ENCODE results near the gene VGLL4. TPM values are rescaled to one million over a fixed set of nuclear protein-coding genes. Genes with fewer than 3 reads are reported as not detected.
A peak's percentile ranks its signal among the peaks of the same experiment; 100 is the strongest.

VGLL4 gene
- total RNA-seq, 1 donor from 2014 or later = 99.4 TPM

DNA sequence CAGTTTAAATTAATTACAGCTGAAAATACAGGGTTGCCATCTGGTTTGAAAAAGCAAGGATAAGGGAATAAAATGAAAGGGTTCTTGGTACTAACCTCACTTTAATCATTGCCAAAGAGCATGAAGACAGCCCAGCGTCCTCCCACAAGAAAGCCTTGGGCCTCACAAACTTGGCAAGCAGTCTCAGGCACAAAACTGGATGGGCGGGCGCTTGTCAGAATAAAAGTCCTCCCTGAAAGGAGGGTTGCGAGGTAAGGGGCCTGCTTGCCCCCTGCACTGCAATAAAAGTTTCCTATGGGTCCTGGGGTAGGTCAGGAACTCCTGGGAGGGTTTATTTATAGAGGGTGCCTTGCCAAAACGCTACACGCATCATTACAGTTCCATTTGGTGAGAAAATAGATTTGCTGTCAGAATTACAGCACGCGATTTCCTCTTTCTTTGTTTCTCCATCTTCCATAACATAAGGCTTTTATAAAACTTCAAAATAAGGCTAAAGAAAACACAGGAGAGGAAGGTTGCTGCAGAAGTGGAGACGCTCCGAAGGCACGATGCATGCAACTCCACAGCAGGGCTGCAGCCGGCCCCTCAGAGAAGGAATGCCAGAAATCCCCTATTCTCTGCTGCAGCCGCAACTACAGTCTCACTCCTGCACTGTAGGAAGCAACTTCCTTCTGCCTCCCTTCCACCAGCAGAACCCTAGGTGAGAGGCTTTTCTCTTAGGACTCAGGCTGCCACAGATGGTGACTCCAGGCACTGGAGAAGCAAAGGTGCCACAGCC, 61.3 kb downstream of the VGLL4 start:
- intact Hi-C loops (cut with DNase I) = no loop called here
- H3K27ac ChIP-seq = peak overlapping the region; percentile 72
- peak overlapping the region; percentile 30 to 43 for H3K4me3 ChIP-seq
- no peaks in the 10 kb centered on the region for H3K36me3 ChIP-seq
- DNase-seq (ENCODE audit: extremely low spot score in 2 of 2) = peak in 1 of 2 donors; percentile 88
- peak in 1 of 2 donors; percentile 33 for TF ChIP-seq POLR2AphosphoS5 (IDR thresholded peaks at IDR 0.05; ENCODE audit: insufficient read depth in 1 of 2, low read depth in 1 of 2)
- TF ChIP-seq, protein P1, sequence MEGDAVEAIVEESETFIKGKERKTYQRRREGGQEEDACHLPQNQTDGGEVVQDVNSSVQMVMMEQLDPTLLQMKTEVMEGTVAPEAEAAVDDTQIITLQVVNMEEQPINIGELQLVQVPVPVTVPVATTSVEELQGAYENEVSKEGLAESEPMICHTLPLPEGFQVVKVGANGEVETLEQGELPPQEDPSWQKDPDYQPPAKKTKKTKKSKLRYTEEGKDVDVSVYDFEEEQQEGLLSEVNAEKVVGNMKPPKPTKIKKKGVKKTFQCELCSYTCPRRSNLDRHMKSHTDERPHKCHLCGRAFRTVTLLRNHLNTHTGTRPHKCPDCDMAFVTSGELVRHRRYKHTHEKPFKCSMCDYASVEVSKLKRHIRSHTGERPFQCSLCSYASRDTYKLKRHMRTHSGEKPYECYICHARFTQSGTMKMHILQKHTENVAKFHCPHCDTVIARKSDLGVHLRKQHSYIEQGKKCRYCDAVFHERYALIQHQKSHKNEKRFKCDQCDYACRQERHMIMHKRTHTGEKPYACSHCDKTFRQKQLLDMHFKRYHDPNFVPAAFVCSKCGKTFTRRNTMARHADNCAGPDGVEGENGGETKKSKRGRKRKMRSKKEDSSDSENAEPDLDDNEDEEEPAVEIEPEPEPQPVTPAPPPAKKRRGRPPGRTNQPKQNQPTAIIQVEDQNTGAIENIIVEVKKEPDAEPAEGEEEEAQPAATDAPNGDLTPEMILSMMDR (IDR thresholded peaks at IDR 0.05) = no peak
- H3K9me3 ChIP-seq = no peaks in the 10 kb centered on the region
- H3K4me1 ChIP-seq = peaks cover 80% of the 10 kb centered on the region
- no peaks in the 10 kb centered on the region for H3K27me3 ChIP-seq

- TF ChIP-seq, protein P1 (IDR thresholded peaks at IDR 0.05) = no peak
- TF ChIP-seq POLR2A (IDR thresholded peaks at IDR 0.05) (no peak), POLR2AphosphoS5 (IDR thresholded peaks at IDR 0.05; ENCODE audit: insufficient read depth in 1 of 2, low read depth in 1 of 2) (no peak)
- intact Hi-C loops (cut with DNase I) = no loop called here
Measured at GRCh38 chr3:11581237-11582190, 62.2 kb downstream of the VGLL4 start.

GRCh38 chr3:11580645-11581044, 63.1 kb downstream of the VGLL4 start:
- DNase-seq (ENCODE audit: extremely low spot score in 2 of 2) = no peak
- TF ChIP-seq POLR2AphosphoS5 (IDR thresholded peaks at IDR 0.05; ENCODE audit: insufficient read depth in 1 of 2, low read depth in 1 of 2) (no peak), POLR2A (IDR thresholded peaks at IDR 0.05) (no peak)
- TF ChIP-seq, protein P1 (IDR thresholded peaks at IDR 0.05) = no peak
- peaks cover 80% of the 10 kb centered on the region for H3K4me1 ChIP-seq
- H3K9me3 ChIP-seq = no peaks in the 10 kb centered on the region
- no peak overlapping the region for H3K4me3 ChIP-seq
- intact Hi-C loops (cut with DNase I) = no loop called here
- H3K27ac ChIP-seq = peak overlapping the region; percentile 72
- no peaks in the 10 kb centered on the region for H3K27me3 ChIP-seq
- H3K36me3 ChIP-seq = no peaks in the 10 kb centered on the region

More at GRCh38 chr3:11581237-11582190, 62.2 kb downstream of the VGLL4 start:
- no peaks in the 10 kb centered on the region for H3K27me3 ChIP-seq
- peaks cover 80% of the 10 kb centered on the region for H3K4me1 ChIP-seq
- no peaks in the 10 kb centered on the region for H3K9me3 ChIP-seq
- H3K36me3 ChIP-seq = no peaks in the 10 kb centered on the region
- H3K4me3 ChIP-seq = peak overlapping the region; percentile 30 to 43
- peak overlapping the region; percentile 72 for H3K27ac ChIP-seq
- DNase-seq (ENCODE audit: extremely low spot score in 2 of 2) = peak in 1 of 2 donors; percentile 82

DNA sequence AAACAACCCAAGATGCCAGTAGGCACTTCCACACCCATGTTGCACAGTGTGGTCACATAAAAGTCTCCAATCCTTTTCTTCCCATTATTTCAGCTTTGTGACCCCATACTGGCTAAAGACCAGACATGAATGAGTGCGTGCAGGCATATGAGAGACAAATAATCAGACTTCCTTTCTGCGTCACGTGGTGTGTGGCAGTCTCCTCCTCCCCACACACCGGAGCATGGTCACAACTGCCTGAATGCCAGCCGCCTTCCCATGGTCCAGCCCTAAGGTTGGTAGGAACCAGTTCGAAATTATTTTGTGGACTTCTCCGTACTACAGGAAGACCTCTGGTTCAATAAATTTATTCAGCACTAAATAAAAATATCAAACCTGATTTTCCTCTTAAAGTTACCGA, 65.5 kb downstream of the VGLL4 start:
- DNase-seq (ENCODE audit: extremely low spot score in 2 of 2) = peak in 1 of 2 donors; percentile 42
- intact Hi-C loops (cut with DNase I) = no loop called here
- Histone ChIP-seq H3K4me1 (peaks cover 65% of the 10 kb centered on the region), H3K36me3 (no peaks in the 10 kb centered on the region), H3K9me3 (no peaks in the 10 kb centered on the region), H3K4me3 (no peak overlapping the region), H3K27me3 (no peaks in the 10 kb centered on the region), H3K27ac (no peak overlapping the region)
- TF ChIP-seq, protein P1 (IDR thresholded peaks at IDR 0.05) = no peak
- no peak for TF ChIP-seq POLR2AphosphoS5 (IDR thresholded peaks at IDR 0.05; ENCODE audit: insufficient read depth in 1 of 2, low read depth in 1 of 2)
- no peak for TF ChIP-seq POLR2A (IDR thresholded peaks at IDR 0.05)
